HG02938 (cell line): ENCODE results near the gene VBP1.
"Not testable (repeated sequence)": the region's sequence is repeated elsewhere in the genome, so short reads cannot be mapped to it uniquely, and the experiment has no call there.

Experiments used
- ATAC-seq: cut with Tn5 transposase; IDR thresholded peaks from one replicate; pipeline ENCODE4 v1.9.1; 2021; ENCODE audit warnings: mild to moderate bottlenecking, moderate library complexity; ENCODE audit not compliant: unreplicated experiment

VBP1 gene

GRCh38 chrX:155216179-155216939, at the start of gene VBP1:
Gene VBP1 (plus strand): TSS chrX:155216460. CDS start chrX:155216483, 23 bp downstream.
- ATAC-seq, result peak; percentile 97

GRCh38 chrX:155169881-155170280, 46.4 kb upstream of the VBP1 start:
- ATAC-seq, result no peak

- no peak for ATAC-seq
These were observed 36.8 kb upstream of the VBP1 start for GRCh38 chrX:155179346-155179997.

- ATAC-seq, result no peak
These were observed 27.5 kb upstream of the VBP1 start for GRCh38 chrX:155188786-155189185.

- ATAC-seq, result no peak
These were observed 5.1 kb upstream of the VBP1 start for GRCh38 chrX:155211208-155211607.

- ATAC-seq, result no peak
These were observed 2.5 kb upstream of the VBP1 start for GRCh38 chrX:155213731-155214130.

- peak; percentile 30 for ATAC-seq
These were observed 649 bp upstream of the VBP1 start for GRCh38 chrX:155215443-155216178.

- no peak for ATAC-seq
These were observed 730 bp downstream of the VBP1 start for GRCh38 chrX:155216940-155217440.

GRCh38 chrX:155218777-155219176, 2.5 kb downstream of the VBP1 start:
- ATAC-seq, result no peak

- ATAC-seq, result no peak
These were observed 5.1 kb downstream of the VBP1 start for GRCh38 chrX:155221351-155221750.

GRCh38 chrX:155223746-155224145, 7.5 kb downstream of the VBP1 start:
- ATAC-seq, result not testable (repeated sequence)

GRCh38 chrX:155225774-155226173, 9.5 kb downstream of the VBP1 start:
- ATAC-seq, result no peak

- peak; percentile 95 for ATAC-seq
These were observed 14.9 kb downstream of the VBP1 start for GRCh38 chrX:155231163-155231562.

GRCh38 chrX:155235891-155236290, 19.6 kb downstream of the VBP1 start:
- ATAC-seq, result no peak

GRCh38 chrX:155237719-155238118, 21.5 kb downstream of the VBP1 start:
- ATAC-seq, result no peak

GRCh38 chrX:155242300-155242699, 26.0 kb downstream of the VBP1 start:
- no peak for ATAC-seq

- no peak for ATAC-seq
These were observed 30.5 kb downstream of the VBP1 start for GRCh38 chrX:155246748-155247147.

- ATAC-seq, result no peak
These were observed 31.2 kb downstream of the VBP1 start for GRCh38 chrX:155247497-155247896.

GRCh38 chrX:155251391-155251790, 35.1 kb downstream of the VBP1 start:
- ATAC-seq, result no peak

GRCh38 chrX:155259752-155260151, 43.5 kb downstream of the VBP1 start:
- ATAC-seq, result no peak

- no peak for ATAC-seq
These were observed 46.9 kb downstream of the VBP1 start for GRCh38 chrX:155262970-155263754.
